GM18861 (cell line): ENCODE results near the gene GJA4.

Experiments used
- ATAC-seq: cut with Tn5 transposase; IDR thresholded peaks from one replicate; pipeline ENCODE4 v1.9.1; 2021; ENCODE audit not compliant: unreplicated experiment

The GJA4 gene

DNA sequence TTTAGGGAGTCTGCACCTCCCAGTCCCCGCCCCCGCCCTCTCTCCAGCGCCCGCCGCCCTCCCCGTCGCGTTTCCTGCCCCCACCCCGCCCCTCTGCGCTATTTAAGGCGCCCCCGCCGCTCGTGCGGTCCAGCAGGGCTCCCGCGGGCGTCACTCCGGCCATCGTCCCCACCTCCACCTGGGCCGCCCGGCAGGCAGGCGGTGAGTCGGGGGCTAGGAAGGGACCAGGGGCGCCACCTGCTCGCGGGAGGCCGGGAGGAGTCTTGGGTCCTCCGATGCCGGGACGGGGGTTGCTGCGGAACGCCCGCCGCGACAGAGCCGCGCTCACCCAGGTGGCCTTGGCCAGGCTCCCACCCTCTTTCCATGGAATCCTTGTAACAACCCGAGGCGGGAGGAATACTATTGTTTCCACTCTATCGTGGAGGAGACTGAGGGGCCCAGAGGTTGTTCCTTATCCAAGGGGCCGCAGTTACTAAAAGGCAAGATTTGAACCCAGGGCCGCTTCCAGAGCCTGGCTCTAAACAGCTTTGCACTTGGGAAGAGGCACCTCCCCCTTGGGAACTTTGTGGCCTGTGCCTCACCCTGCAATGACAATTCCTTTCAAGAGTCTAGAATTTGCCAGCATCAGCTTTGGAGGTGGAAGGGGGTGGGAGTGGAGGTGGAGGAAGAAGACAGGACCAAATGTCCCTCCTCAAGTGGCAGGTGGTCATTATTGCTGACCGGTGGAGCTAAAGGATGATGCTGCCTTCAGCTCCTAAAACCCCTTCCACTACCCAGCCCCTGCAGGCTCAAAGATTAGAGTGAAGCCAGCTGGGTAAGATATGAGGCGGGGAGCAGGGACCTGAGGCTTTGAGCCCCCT, at the start of gene GJA4:
Gene GJA4, plus strand, starts transcription at position 132 of the 860 bp plus-strand sequence. CDS start 1,215 bp downstream, outside the sequence.
- no peak for ATAC-seq

- ATAC-seq, result no peak
Measured at GRCh38 chr1:34743775-34744174, 49.0 kb upstream of the GJA4 start.

- ATAC-seq, result no peak
Measured at GRCh38 chr1:34744851-34745250, 47.9 kb upstream of the GJA4 start.

- ATAC-seq, result no peak
Measured at GRCh38 chr1:34745666-34746065, 47.1 kb upstream of the GJA4 start.

DNA sequence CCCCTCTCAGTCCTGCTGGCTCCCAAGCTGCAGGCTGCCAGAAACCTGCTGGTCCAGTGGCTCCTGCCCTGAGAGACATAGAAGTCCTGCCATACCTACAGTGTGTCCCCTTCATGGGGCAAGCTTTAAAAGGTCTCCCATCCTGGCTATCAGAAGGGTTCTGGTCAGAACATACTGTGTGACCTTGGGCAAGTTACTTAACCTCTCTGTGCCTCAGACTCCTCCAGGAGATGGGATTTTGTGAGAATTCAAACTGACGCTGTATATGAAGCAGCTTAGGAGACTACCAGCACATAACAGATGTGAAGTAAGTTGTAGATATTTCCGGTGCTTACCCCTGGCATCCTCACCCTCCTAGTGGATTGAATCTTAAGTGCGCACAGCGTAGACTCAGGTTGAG, 46.7 kb upstream of the GJA4 start:
- ATAC-seq, result no peak

- no peak for ATAC-seq
Measured at GRCh38 chr1:34746785-34747637, 45.8 kb upstream of the GJA4 start.

DNA sequence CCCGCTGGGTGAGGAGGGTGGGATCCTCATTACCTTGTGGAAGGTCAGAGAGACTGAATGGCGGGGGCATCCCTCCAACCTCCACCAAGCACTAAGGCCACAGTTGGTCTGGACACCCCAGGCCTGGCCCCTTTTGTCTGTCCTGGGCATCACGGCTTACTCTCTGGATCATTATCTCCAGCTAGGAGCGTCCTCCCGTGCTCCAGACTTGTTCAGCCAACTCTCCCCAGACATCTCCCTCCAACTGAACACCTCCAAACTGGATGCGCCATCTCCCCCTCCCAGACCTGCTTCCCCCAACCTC, 45.2 kb upstream of the GJA4 start:
- ATAC-seq, result no peak

- ATAC-seq, result no peak
Measured at GRCh38 chr1:34749992-34750391, 42.8 kb upstream of the GJA4 start.

DNA sequence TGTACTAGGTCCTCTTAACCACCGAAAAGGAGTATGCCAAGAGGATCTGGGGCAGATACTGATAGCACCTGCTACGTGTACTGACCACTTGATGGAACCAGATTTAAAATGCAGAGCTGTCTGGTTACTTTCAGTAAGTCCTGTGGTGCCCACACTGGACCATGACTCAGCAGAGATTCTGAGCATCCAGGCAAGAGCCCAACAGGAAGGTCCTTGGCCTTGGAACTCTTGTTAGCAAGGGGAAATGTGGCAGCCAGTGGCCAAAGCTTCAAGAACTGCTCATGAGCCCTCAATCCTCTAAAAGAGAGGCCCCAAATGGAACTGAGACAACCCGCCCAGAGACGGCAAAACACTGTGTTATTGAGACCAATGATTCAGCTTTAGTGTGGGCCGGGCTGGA, 42.2 kb upstream of the GJA4 start:
- ATAC-seq, result no peak

DNA sequence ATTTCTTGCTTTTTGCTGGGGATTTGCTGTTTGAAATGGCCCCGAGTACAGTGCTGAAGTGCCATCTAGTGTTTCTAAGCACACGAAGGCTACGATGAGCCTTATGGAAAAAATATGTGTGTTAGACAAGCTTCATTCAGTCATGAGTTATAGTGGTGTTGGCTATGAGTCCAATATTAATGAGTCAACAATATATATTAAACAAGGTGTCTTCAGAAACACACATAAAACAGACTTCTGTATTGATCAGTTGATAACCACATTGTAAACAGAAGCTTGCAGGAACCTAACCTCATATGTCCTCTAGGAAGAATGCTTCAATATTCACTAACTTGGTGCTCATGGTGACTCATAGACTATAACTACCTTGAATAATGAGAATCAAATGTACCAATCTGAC, 39.6 kb upstream of the GJA4 start:
- no peak for ATAC-seq

- no peak for ATAC-seq
Measured at GRCh38 chr1:34754964-34755637, 37.7 kb upstream of the GJA4 start, which contains the start of gene GJB5. TSS of gene GJB5 (plus strand) at chr1:34755047. CDS start at chr1:34757331, 2,284 bp downstream.

DNA sequence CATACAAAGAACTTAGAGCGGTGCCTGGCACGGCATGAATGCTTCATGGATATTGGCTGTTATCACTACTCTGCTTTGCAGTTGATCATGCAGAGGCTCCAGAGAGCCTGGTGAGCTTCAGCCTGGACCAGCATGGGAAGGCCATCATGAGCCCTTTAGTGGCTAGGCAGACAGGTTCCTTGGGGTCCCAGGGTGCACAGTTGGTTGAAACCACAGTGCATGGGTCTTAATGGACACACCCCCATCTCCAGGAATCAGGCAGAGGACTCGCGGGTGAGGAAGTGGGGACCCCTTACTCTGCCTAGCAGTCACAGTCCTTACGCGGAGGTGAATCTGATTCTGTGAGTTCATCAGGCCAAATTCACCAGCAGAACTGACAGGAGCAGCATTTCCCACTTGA, 36.8 kb upstream of the GJA4 start:
- no peak for ATAC-seq

DNA sequence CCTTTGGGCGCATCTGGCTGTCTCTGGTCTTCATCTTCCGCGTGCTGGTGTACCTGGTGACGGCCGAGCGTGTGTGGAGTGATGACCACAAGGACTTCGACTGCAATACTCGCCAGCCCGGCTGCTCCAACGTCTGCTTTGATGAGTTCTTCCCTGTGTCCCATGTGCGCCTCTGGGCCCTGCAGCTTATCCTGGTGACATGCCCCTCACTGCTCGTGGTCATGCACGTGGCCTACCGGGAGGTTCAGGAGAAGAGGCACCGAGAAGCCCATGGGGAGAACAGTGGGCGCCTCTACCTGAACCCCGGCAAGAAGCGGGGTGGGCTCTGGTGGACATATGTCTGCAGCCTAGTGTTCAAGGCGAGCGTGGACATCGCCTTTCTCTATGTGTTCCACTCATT, 35.4 kb upstream of the GJA4 start:
- ATAC-seq, result no peak

DNA sequence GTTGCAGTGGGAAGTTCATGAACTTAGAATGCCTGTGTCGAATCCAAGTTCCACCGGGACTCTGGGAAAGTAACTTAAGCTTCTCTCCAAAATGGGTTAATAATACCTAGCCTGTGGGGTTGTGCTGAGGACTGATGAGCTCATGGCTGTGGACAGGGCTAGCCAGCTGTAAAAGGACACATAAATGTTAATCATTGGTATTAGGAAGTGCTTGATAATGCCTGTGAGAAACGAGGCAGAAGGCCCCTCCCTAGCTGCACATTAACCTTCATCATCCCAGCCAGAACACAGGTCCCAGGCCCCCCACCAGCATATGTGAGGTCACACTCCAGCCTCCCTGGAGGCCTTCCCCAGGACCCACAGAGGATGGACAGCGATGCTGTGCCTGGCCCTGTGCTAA, 34.0 kb upstream of the GJA4 start:
- no peak for ATAC-seq

GRCh38 chr1:34759503-34760357, 33.1 kb upstream of the GJA4 start, which contains the start of gene GJB4:
TSS of gene GJB4 (plus strand) at chr1:34759740. CDS start at chr1:34761255, 1,515 bp downstream.
- no peak for ATAC-seq

DNA sequence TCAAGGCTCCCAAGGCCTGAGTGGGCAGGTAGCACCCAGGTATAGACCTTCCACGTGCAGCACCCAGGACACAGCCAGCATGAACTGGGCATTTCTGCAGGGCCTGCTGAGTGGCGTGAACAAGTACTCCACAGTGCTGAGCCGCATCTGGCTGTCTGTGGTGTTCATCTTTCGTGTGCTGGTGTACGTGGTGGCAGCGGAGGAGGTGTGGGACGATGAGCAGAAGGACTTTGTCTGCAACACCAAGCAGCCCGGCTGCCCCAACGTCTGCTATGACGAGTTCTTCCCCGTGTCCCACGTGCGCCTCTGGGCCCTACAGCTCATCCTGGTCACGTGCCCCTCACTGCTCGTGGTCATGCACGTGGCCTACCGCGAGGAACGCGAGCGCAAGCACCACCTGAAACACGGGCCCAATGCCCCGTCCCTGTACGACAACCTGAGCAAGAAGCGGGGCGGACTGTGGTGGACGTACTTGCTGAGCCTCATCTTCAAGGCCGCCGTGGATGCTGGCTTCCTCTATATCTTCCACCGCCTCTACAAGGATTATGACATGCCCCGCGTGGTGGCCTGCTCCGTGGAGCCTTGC, 31.5 kb upstream of the GJA4 start:
- no peak for ATAC-seq

GRCh38 chr1:34761776-34762307, 31.0 kb upstream of the GJA4 start:
- ATAC-seq, result no peak

GRCh38 chr1:34762474-34763141, 30.2 kb upstream of the GJA4 start:
- no peak for ATAC-seq

- no peak for ATAC-seq
Measured at GRCh38 chr1:34763142-34763781, 29.5 kb upstream of the GJA4 start.
